A172 (cell line): Measurements from ENCODE around the gene F5. TPM values are rescaled to one million over a fixed set of nuclear protein-coding genes. Genes with fewer than 3 reads are reported as not detected.
A peak's percentile ranks its signal among the peaks of the same experiment; 100 is the strongest.
"Not testable (repeated sequence)": the region's sequence is repeated elsewhere in the genome, so short reads cannot be mapped to it uniquely, and the experiment has no call there.

Source experiments
- DNase-seq: peaks from one replicate; pipeline ENCODE4 v3.0.0-alpha.2; 2015; ENCODE audit warnings: low spot score
- total RNA-seq: library from RNA; depleted of rRNA; stranded (reverse); fragments of >200 nt; shearing (Covaris generic); gene quantifications from 2 replicates; pipeline ENCODE4 v1.2.3, GENCODE V29; 2014

Gene F5
- total RNA-seq, 1 experiment from 2014 or later, result not detected

DNA sequence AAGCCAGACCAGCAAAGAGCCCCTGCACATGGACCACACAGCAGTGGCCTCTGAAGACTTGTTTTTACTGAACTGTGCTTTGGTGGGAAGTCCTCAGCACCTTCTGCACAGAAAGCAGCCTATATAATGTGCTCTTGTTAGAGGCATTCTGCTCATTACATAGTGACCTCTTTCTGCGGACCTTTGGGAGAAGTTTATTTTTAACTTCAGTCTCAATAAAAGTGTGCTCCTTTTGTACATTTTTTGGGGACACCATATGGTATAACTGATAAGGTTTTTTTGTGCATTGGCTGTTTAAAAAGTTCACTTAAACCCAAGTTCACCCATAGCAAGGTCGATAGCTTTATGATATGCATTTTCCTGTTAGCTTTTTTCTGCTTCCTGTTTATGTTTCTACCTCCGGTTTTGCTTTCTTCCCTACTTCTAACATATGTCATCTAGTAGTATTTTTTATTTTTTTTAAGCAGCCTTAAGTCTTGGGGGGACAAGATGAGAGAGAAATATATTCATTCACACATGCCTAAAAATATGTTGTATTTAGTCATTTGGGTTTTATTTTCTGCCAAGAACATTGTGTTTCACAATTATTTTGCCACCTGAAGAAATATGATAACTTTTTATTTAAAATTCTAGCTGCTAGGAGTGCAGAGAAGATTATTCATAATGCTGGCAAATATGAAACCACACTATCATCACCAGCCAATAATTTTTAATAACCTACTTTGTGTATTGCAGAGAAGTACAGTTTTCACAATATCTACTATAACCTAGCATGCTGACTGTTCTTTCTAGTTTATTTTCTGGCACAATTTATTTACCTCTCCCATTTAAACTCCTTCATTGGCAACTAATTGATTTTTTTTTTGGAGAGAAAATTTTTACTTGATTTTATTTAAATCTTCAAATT, 77.6 kb downstream of the F5 start:
- DNase-seq, result no peak

DNA sequence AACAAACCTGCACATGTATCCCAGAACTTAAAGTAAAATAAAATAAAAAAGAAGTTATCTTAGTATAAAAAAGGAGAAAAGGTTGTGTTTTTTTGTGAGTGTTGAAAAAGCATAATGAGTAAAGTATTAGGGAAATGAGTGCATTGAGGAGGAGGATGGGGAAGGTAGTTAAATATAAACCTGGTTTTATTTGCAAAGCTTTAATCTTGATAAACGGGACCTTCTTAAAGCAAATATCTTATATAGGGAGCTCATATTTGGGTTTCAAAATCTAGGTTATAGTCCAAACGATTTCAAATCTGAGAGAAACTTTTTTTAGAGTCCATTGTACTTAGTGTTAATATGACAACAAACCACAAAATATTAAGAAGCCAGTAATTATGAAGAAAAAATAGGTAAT, 78.9 kb downstream of the F5 start:
- no peak for DNase-seq

DNA sequence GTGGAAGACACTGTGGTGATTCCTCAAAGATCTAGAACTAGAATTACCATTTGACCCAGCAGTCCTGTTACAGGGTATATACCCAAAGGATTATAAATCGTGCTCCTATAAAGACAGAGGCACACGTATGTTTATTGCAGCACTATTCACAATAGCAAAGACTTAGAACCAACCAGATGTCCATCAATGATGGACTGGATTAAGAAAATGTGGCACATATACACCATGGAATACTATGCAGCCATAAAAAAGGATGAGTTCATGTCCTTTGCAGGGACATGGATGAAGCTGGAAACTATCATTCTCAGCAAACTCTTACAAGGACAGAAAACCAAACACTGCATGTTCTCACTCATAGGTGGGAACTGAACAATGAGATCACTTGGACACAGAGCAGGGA, 82.7 kb downstream of the F5 start:
- DNase-seq, result not testable (repeated sequence)

DNA sequence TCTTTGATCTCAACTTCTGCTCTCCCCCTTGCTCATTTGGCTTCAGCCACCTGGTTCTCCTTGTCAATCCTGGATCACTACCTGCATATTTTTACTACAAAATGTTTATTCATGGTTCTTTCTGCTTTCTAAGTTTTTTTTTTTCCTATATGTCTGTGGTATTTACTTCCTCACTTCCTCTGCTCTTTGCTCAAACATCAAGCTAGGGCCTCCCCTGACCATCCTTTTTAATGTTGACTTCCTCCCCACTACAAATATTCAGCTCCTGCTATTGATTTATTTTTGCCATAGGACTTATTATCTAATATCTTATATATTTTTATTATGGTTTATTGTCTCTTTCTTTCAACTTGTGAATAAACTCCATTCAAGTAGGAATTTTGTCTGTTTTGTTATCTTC, 86.5 kb downstream of the F5 start:
- no peak for DNase-seq

DNA sequence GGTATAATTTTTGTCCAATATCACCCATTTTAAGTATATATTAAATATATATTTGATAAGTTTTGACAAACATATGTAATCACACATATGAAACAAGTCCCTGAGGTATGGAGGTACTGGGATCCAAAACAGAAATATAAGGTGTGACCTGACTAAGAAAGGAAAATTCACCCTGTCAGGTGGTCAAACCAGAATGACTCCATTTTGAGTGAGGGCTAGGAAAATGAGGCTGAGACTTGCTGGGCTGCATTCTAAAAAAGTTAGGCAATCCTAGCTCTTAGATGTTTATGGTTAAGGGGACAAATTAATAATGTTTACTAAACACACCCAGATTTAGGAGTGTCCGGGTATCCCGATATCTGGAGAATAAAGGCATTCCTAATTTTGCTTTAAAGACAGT, 89.0 kb downstream of the F5 start:
- no peak for DNase-seq

DNA sequence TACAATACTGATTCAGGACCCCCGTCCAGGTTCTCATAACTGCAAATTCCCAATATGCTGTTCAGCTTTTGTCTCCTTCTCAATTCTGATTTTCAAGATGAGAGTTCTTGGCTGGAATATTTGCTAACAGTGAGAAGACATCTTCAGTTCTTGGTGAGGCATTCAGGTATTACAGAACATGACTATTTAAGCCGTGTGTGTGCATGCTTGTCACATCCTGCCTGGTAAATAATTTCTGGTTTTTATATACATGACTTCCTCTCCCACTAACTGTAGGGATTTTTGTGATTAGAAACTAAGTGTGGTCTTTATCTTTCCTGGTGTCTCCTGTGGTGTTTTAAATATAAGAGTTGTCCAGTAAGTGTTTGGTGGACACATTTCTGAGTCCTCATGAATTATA, 90.4 kb downstream of the F5 start:
- no peak for DNase-seq

DNA sequence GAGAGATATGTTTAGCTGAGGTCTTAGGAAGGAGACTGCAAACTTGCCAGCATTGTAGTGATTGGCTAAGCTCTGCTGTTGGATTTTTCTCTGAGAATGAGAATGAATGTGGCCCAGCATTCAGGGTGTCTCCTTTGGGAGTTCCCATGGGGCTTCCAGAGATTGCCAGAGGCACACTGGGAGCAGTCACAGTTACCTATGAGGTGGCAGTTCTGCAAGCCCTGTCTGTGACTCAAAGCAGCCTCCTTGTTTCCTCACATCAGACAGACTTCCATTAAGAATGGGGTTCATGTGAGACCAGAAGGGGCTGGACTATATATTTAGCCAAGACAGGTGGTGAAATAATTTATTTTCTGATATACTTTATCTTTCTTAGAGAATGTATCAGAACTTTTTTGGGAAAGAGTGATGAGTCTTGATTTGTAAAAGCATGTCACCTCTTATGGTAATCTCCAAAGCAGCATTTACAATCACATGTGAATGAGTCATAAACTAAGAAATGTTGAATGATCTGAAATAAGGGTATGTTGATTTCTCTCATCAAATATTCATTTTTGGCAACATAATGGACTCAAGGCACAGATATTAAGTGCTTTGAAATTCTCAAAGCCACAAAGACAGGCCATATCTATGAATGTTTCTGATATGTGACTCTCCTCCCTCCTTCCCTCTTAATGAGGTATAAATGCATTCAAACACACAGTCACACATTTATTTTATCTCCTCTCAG, 91.1 kb downstream of the F5 start:
- peak; percentile 12 for DNase-seq

DNA sequence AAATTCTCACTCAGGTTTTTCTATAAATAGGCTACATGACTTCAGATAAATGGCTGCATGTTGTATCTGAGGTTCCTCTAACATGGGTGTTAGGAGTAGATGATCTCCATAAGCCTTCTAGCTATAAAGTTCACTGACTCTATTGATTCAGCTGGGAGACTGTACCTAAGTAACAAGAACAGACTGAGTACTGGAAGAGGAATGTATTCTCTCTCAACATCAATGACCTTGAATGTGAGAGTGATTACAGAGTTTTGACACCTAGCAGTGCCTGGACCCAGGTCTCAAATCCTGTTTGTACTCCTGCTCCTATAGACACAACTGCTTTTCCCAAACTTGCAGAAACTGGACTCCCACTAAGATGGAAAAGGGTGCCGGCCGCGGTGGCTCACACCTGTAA, 91.9 kb downstream of the F5 start:
- no peak for DNase-seq

DNA sequence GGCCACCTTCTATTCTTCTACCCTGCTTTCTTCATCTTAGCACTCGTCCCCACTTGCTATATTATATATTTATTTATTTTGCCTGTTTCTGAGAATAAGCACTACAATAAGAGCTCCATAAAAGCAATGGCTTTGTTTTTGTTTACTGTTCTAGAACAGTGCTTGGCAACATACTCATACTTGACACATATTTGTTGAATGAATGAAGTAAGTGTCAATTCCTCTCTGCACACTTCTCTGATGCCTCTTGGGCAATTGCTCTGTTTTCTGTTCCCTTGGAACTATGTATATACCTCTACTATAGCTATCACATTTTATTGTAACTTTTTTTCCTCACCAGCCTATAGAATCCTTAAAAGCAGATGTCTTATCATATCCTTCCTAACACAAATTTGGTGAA, 93.0 kb downstream of the F5 start:
- no peak for DNase-seq

DNA sequence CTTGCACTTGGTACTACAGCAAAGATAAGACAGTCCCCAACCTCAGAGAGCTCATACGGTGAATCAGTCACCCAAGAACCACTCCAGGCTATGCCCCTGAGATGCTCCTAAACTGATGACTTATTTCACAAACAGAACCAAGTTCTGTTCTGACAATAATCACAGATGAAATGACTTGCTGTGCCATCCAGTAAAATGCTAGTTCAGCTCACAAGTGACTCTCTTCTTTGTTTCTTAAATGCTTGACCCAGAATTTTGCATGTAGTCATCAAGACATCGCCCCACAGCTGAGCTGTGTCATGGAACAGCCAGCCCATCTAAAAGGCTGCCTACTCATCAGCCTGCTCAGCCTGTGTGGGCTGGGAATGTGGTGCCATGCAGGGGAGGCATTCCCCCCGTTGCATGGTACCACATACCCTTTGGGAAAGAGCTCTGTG, 94.4 kb downstream of the F5 start:
- no peak for DNase-seq

DNA sequence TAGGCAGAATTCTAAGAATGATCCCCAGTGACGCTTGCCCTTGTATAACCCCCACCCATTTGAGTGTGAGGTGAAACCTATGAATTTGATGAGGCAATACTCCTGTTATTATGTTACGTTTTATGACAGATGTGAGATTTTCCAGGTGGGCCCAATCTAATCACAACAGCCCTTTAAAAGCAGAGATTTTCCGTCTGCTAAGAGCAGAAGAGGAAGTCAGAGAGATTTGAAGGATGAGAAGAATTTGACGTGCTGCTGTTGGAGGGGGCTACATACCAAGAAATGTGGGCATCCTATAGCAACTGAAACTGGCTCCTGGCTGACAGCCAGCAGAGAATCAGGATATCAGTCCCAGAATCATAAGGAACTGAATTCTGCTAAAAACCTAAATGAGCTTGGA, 98.1 kb downstream of the F5 start:
- DNase-seq, result no peak

DNA sequence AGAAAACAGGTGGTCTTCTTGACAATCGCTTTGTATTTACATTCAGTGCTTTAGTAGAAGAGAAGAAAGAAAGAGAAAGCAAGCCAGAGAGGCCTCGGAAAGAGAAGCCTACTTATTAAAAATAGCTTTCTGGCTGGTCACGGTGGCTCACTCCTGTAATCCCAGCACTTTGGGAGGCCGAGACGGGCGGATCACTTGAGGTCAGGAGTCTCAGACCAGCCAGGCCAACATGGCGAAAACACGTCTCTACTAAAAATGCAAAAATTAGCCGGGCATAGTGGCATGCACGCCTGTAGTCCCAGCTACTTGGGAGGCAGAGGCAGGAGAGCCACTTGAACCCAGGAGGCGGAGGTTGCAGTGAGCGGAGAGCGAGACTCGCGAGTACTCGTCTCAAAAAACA, 98.7 kb downstream of the F5 start:
- DNase-seq, result no peak

DNA sequence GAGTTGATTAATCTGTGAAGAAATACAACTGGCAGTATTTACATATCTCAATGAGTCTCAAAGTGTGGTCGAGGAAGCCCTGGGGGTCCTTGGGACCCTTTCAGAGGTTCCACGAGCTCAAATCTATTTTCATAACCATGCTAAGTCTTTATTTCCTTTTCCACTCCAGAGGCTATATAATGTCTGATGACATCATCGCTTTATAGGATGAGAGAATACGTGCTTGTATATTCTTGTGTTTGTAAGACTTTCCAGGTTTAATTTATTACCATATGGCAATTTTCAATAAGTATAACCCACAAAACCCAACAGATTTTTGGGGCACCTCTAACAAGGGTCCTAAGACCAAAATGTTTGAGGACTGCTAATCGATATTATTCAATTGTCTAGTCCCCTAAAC, 99.1 kb downstream of the F5 start:
- DNase-seq, result no peak

DNA sequence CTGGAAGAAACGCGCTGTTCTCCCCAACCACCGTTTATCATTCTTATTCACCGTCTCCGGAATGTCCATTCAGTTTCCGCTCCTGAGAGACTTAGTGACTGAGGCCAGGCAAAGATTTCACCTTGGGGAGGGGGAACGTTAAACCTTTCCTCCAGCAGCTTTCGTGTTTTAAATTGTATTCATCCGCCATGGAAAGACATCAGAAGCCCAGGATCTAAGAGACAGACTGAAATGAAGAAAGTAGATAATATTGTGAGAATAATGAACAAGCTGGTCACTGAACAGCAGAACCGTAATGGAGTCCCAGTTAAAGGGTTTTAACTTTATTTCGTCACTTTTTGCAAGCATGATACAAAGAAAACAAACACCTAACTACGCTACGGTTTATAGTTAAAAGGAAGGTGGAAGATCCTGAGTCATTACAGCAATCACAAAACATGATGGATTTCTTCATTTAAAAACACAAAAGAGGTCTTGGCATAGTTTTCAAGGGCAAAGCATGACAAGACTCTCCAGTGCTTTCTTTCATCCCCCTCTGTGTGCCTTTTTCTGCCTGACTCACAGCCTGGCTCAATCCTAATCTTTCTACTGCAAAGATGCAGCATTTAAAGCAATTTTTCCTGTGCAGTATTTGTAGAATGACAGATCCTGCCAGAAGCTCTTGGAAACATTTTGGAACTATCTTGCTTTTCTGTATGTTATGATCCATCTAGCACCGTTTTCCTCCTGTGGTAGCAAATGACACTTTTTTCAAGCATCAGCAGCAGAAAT, 99.8 kb downstream of the F5 start:
- DNase-seq, result peak; percentile 45

DNA sequence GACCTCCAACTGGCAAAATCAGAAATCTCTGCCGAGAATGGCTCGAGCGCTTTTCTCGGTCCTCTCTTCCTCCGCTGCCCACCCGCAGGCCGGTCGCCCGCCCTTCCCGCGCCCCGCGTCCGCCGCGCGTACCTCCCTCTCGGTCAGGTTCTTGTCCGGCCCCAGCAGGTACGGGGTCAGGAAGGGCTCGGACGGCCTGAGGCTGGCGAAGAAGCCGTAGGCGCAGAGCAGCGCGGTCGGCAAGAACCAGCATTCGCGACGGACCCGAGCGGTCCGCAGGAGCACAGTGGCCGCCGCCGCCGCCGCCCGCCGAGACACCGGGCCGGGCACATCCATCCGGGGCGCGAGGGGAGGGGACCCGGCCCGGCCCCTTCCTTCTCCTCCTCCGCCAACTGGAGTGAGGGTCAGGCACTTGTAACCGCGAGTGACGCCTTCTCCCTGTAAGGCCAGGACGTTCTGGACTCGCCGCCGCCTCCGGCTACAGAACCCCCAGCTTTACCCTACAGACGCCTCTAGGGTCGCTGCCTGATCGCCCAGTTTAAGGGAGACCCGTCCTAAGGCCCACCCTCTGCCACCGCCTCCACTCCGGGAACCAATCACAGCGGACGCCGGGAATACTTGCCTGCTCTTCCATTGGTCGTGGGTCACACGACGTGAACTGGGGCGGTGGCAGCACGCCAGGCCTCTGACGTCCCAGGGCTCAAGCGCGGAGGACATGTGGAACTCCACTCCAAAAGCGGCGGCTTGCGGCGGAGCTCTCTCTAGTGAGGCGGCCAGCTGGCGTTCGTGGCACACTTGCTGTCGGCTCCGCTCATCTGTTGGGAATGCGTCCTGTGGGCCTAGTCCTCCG, 100.6 kb downstream of the F5 start, which contains the start of gene SLC19A2:
Gene SLC19A2 (minus strand): TSS at position 514 of the 850 bp plus-strand sequence. CDS start 178 bp downstream, at position 336.
- DNase-seq, result peak; percentile 99

DNA sequence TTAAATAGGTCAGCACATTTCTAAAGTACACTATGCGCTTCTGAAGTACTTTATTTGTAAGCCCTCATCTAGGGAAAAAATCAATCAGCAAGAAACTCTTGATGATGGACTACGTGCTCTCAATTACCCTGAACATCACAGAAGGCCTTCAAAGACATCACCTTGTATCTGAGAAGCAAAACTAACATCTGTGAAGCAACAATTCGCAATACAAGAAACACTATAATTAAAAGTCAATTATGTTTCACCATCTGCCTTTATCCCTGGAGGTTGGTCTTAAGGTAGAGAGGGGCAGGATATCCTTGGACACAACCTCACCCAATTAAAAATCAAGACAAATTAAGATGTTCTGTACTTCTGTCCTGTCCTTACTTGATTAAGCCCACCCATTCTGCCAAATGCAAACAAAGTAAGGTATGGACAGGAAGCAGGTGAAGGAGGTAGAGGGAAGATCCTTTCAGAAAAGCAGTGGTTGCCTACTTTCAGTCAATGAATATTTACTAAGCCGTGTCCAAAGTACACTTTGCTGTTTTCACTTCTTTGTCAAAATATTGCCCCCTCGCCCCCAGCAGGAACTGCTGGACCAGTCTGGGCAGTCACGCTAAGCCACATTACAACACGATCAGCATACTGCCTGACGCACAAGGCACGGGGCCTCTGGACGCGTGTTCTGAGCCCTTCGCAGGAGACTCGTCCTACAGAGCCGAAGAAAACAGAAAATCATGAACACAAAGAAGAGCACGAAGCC, 101.4 kb downstream of the F5 start:
- DNase-seq, result no peak

DNA sequence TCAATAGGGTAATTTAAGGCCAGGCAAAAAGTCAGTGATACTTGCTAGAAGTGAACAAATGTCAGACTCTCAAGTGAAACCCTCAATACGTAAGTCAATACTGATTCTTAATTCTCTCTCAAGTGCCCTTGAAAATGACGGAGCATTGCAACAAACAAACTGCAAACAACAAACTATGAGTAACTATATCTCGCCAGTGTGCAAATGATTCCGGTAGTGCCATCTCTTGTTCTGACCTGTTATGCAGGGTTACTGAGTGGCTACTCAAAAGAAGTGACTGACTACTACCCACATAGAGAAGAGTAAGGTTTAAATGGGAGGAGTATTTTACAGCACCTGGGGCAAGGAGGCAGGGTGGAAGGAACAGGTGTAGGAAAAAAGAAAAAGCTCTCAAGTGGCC, 102.2 kb downstream of the F5 start:
- no peak for DNase-seq

DNA sequence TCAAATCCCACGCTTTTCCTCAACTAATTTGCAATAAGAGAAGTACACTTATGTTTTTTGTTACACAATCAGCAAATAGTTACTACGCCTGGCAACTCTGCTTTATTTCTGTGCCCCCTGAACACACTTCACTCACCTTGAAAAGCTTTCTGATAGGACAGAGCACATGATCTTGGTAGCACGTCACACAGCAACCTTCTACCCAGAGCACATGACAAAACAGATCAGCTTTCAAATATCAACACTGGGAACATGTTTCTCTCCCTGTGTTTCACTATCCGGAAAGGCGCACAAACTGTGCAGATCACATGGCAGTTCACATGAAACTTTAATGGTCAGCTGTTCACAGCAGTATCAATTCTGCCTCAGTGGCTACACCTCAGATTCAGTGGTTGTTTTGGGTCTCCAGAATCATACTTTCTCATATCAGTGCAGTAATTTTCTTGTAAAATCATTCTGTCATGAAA, 102.7 kb downstream of the F5 start:
- no peak for DNase-seq

DNA sequence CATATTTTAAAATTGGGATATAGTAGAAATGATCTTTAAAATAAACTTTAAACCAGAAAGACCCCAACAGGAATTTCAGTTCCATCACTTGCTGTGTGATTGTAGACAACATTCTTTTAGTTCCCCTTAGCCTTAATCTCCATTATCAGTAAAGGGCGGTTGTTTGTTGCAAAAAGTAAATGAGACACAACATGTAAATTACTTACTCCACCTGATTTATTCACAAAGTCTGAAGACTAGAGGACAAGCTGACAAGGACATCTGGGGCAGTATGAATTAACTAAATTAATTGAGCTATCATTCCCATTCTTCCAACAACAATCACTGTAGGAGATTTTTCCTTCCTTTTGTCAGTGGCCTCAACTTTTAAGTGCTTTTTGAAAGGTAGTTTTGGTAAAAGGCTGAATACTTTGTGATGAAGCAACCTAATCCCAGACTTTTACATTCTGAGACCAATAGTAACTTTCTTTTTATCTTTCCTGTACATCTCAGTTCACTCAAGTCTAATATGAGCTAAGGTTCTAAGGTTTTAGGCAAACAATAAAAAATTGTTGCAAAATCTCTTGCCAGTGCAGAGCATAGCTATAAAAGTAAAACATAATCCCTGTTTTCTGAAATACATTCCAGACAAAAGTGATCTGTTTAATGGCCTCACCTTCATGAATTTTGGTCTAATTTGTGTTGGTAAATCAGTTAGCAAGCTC, 106.8 kb downstream of the F5 start:
- DNase-seq, result no peak
